Stimulated activated CD4-positive, alpha-beta T cell treated with anti-CD3 and anti-CD28 coated beads, Interleukin-4, amount 100 ng/mL, for 48 hours (primary cell): Measurements from ENCODE around the gene TTLL5.

Experiments
- DNase-seq, 2 donors: peaks; one replicate each; pipeline ENCODE4 v3.0.0-alpha.2; 2020; ENCODE audit warnings: low read depth in 2 of 2

TTLL5 gene

GRCh38 chr14:75794615-75795038 is 133.6 kb downstream of the TTLL5 start:
- no peak for DNase-seq

GRCh38 chr14:75800792-75801191 is 139.7 kb downstream of the TTLL5 start:
- no peak for DNase-seq

GRCh38 chr14:75802486-75802885 is 141.4 kb downstream of the TTLL5 start:
- DNase-seq: no peak

- no peak for DNase-seq
Observed at GRCh38 chr14:75803765-75804164, 142.7 kb downstream of the TTLL5 start.

- no peak for DNase-seq
Observed at GRCh38 chr14:75804570-75805275, 143.7 kb downstream of the TTLL5 start.

GRCh38 chr14:75805646-75806045 is 144.6 kb downstream of the TTLL5 start:
- DNase-seq: no peak

- no peak for DNase-seq
Observed at GRCh38 chr14:75806352-75806832, 145.3 kb downstream of the TTLL5 start.

GRCh38 chr14:75807667-75808360 is 146.8 kb downstream of the TTLL5 start:
- no peak for DNase-seq

GRCh38 chr14:75811136-75811829 is 150.2 kb downstream of the TTLL5 start:
- DNase-seq: no peak

- DNase-seq: no peak
Observed at GRCh38 chr14:75811872-75812499, 150.9 kb downstream of the TTLL5 start.

GRCh38 chr14:75812622-75813021 is 151.6 kb downstream of the TTLL5 start:
- DNase-seq: no peak

GRCh38 chr14:75820761-75821160 is 159.7 kb downstream of the TTLL5 start:
- DNase-seq: no peak

- no peak for DNase-seq
Observed at GRCh38 chr14:75821831-75822521, 160.9 kb downstream of the TTLL5 start.

GRCh38 chr14:75822522-75823141 is 161.6 kb downstream of the TTLL5 start:
- DNase-seq: no peak

GRCh38 chr14:75823334-75823733 is 162.3 kb downstream of the TTLL5 start:
- DNase-seq: no peak

- DNase-seq: no peak
Observed at GRCh38 chr14:75824318-75824717, 163.3 kb downstream of the TTLL5 start.

GRCh38 chr14:75825147-75825592 is 164.1 kb downstream of the TTLL5 start:
- DNase-seq: no peak

GRCh38 chr14:75826599-75826998 is 165.6 kb downstream of the TTLL5 start:
- no peak for DNase-seq

- no peak for DNase-seq
Observed at GRCh38 chr14:75827331-75827730, 166.3 kb downstream of the TTLL5 start.

- no peak for DNase-seq
Observed at GRCh38 chr14:75829316-75829715, 168.3 kb downstream of the TTLL5 start.

- no peak for DNase-seq
Observed at GRCh38 chr14:75831455-75831854, 170.4 kb downstream of the TTLL5 start.
